GM19397 (cell line): ENCODE measurements around the gene USP10.
"Not testable (repeated sequence)": the region's sequence is repeated elsewhere in the genome, so short reads cannot be mapped to it uniquely, and the experiment has no call there.

Experiments used
- ATAC-seq: cut with Tn5 transposase; IDR thresholded peaks from one replicate; pipeline ENCODE4 v1.9.1; 2021; ENCODE audit warnings: mild to moderate bottlenecking, moderate library complexity; ENCODE audit not compliant: unreplicated experiment

The USP10 gene

GRCh38 chr16:84746231-84746630, 46.4 kb downstream of the USP10 start:
- ATAC-seq, result no peak

GRCh38 chr16:84746875-84747274, 47.1 kb downstream of the USP10 start:
- ATAC-seq, result no peak

- not testable (repeated sequence) for ATAC-seq
Observed at GRCh38 chr16:84748247-84748646, 48.4 kb downstream of the USP10 start.

DNA sequence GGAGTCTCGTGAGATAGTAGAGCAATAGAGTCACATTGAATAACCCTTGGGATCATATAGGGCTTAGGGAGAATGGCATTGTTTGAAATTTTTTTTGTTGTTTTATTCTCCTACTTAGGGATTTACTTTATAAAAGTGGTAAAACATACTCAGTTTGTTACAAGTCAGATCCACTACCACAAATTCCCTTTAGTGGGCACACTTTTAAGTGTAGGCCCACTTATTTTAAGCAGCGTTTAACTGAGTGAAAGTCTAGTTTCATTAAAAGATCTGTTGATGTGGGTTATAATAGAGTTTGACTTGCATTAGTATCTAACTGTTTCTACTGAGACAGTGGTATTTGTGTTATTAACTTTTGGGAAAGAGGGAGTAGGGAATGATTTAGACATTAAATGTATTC, 49.3 kb downstream of the USP10 start:
- ATAC-seq, result no peak

GRCh38 chr16:84749815-84750214, 50.0 kb downstream of the USP10 start:
- ATAC-seq, result no peak

DNA sequence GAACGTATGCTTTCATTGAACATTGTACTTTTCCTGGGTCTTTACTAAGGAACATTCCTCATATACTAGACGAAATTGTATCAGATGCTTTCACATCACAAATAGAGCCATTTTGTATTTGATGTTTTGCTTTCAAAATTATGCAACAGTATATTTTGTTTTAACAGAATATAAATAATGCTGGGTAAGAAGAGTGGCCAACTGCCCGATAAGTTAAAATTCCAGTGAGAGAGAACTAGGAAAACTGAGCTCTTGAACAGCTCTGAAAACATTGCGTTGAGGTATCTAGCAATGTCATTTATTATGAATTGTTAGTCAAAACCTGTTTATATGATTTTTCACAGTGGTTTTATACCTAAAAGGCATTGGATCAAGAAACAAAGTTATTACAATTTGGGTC, 50.8 kb downstream of the USP10 start:
- ATAC-seq, result no peak

DNA sequence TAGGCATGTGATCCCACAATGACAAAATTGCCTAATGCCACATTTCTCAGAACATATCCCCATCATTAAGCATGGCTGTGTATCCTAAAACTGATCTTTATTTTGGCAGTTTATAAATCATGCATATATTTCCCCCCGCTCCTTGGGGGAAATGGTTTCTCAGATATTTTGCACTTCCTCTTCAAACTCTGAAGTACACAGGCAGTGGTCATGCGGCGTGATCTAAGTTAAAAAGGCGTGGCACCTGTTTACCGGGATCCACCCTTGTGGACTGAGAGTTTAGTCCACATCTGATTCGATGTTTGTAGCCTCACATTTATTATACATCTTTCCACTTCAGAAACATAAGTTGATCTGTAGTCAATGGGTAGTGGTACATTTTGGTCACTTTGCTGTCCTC, 51.4 kb downstream of the USP10 start:
- no peak for ATAC-seq

GRCh38 chr16:84751947-84752346, 52.1 kb downstream of the USP10 start:
- no peak for ATAC-seq

GRCh38 chr16:84752600-84752999, 52.8 kb downstream of the USP10 start:
- no peak for ATAC-seq

DNA sequence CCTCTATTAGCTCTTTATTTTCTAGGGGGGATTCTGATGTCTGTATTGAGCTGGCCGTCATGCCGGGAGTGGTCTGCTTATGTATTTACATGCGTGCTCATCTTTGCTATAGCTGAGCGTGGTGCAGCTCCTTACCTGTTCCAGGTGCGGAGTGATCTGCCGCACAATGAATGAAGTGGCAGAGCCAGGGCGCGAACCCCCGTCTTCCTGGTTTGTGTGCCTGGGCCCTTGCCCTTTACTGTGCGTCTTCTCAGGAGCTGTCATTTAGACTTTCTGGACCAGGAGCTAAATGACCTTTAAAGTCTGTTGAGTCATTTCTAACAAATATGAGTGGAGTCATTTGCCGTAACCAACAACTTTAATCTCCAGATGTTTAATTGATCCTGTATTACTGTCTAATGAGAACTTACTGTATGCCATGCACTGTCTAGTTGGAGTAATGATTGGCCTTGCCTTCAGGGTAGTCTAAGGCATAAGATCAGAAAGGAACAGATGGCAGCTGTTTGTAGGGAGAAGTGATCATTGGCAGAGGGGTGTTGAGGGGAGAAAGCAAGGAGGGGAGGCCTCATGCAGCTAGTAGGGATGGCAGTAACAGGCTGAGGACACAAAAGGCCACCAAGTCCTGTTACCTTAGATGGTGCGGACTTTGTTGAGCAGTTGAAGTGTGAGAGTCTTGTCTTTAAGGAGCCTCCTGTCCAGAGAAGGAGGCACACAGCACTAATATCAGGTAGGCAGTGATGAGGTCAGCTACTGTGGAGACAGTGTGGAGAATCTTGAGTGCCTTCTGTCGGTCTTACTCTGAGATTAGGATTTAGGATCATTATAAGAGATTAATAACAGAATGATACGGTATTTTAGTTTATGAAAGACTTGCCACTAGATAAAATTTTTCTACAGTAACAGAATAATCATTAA, 53.9 kb downstream of the USP10 start:
- ATAC-seq, result no peak

- ATAC-seq, result peak; percentile 56
Observed at GRCh38 chr16:84754353-84754856, 54.6 kb downstream of the USP10 start.

- no peak for ATAC-seq
Observed at GRCh38 chr16:84754956-84755672, 55.3 kb downstream of the USP10 start.

DNA sequence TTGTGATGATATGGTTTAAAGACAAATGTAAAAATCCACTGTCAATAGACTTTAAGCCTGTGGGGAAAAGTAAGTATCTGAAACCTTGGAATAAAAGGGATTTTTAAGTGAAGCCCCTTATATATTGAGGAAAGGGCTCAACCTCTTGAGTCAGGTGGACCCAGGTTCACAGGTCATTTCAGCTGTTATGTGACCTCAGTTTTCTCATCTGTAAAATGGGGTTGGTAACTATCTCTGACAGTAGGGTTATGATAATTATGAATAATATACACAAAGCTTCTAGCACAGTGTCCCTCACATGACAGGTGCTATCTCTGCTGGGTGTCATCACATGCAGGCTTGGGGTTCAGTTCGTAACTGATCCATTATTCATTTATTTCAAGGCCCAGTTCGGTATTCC, 57.0 kb downstream of the USP10 start:
- ATAC-seq, result no peak

DNA sequence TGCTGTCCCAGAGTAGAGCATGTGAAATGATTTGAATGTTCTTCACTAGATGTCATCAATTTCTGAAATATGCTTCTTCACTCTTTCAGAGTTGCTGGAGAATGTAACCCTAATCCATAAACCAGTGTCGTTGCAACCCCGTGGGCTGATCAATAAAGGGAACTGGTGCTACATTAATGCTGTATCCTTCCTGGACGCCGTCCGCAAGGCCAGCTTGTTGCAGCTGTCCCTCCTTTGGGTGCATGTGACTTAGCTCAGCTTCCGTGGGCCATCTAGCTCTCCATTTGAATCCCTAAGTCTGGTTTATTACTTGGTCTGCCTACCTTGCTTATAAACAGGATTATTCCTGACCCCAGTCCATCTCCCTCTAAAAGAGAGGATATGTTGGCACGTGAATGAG, 58.8 kb downstream of the USP10 start:
- ATAC-seq, result no peak

- ATAC-seq, result no peak
Observed at GRCh38 chr16:84759061-84759460, 59.3 kb downstream of the USP10 start.

DNA sequence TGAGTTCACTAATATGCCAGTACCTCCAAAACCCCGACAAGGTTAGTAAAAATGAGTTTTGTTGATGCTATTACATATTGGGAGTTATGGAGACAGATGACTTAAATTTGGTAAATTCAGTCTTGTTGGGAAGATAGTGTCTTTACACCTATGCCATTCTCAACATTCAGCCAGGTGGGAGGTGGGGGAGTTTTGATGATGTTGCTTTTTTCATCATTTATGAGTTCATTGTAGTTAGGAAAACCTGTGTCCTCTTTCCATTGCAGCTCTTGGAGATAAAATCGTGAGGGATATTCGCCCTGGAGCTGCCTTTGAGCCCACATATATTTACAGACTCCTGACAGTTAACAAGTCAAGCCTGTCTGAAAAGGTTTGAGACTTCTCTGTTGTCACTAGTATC, 60.1 kb downstream of the USP10 start:
- no peak for ATAC-seq

- ATAC-seq, result no peak
Observed at GRCh38 chr16:84761448-84762368, 61.9 kb downstream of the USP10 start.

DNA sequence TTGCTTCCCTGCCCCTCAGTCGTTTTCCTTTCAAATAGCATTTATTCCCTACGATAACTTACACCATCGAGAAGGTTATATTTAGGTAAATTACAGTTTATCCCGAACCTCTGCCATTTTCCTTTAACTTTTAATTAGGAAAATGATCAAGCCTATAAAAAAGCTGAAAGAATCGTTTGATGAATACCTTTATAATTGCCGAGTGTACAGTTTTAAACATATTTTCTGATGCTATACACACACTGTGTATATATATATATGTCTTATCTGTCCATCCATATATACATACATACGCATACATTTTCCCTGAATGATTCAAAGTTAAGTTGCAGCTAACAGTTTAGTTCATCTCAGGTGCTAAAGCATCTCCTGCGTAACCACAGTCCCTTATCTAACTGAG, 63.4 kb downstream of the USP10 start:
- ATAC-seq, result no peak

DNA sequence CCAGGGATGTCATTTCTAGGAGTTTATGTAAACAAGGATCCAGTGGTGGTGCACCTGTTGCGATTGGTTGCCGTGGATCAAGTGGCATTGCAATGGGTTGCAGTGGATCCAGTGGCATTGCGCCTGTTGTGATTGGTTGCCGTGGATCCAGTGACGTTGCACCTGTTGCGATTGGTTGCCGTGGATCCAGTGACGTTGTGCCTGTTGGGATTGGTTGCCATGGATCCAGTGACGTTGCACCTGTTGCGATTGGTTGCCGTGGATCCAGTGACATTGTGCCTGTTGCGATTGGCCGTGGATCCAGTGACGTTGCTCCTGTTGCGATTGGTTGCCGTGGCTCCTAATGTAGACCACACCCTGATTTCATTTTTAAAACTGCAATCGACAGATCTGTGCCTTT, 63.8 kb downstream of the USP10 start:
- ATAC-seq, result no peak

DNA sequence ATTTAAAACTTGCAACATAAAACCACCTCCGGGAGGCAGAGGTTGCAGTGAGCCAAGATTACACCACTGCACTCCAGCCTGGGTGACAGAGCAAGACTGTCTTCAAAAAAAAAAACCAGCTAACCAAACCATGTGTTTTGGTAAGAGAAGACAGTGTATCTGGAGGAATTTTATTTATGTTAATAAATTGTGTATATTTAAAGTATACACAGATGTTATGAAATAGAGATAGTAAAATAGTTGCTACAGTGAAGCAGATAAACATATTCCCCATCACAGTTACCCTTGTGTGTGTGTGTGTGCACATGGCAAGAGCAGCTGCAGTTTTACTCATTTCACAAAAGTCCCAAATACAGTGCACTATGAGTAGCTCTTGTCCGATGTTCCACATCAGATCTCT, 65.2 kb downstream of the USP10 start:
- no peak for ATAC-seq
